ENCODE measurements around the gene ANKRD2.
"Not testable (repeated sequence)": the region's sequence is repeated elsewhere in the genome, so short reads cannot be mapped to it uniquely, and the experiment has no call there.

ANKRD2 gene

GRCh38 chr10:97575127-97575668 is 2.6 kb downstream of the ANKRD2 start:
- no peaks in the 10 kb centered on the region for H3K9me3 Mint-ChIP-seq (ENCODE audit: low read depth)
- no peak overlapping the region for H3K4me3 Mint-ChIP-seq
- no peaks in the 10 kb centered on the region for H3K4me1 Mint-ChIP-seq (ENCODE audit: low read depth)
- no peaks in the 10 kb centered on the region for H3K27me3 Mint-ChIP-seq
- H3K27ac Mint-ChIP-seq: no peak overlapping the region
- no peaks in the 10 kb centered on the region for H3K36me3 Mint-ChIP-seq

DNA sequence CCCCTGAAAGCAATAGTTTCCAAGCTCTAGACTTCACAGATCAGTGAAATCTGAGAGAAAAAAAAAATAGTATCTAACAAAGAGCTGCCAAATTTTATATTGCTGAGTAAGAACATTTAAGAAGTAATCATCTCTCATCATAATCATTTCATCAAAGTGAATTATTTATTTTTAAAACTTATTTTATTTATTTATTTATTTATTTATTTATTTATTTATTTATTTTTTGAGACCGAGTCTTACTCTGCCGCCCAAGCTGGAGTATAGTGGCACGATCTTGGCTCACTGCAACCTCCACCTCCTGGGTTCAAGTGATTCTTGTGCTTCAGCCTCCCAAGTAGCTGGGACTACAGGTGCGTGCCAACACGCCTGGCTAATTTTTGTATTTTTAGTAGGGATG is 3.9 kb downstream of the ANKRD2 start:
- not testable (repeated sequence) for H3K27ac Mint-ChIP-seq; H3K9me3 Mint-ChIP-seq (ENCODE audit: low read depth); H3K27me3 Mint-ChIP-seq

DNA sequence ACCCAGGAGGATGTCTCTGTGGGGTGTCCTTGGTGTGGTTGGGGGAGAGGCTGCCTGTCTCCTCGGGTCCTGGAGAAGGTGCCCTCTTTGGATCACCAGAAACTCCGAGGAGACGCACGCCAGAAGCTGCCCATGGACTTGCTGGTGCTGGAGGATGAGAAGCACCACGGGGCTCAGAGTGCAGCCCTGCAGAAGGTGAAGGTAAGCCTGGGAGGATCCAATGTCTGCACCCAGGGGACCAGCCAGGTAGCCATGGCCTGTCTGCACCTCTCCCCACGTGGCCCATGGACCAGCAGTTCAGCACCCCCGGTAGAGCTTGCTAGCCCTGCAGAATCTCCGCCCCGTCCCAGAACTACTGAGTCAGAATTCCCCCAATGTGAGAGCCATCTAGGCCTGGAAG is 5.1 kb downstream of the ANKRD2 start:
- Mint-ChIP-seq H3K4me3 (no peak overlapping the region), H3K36me3 (no peaks in the 10 kb centered on the region), H3K4me1 (ENCODE audit: low read depth) (no peaks in the 10 kb centered on the region), H3K27ac (no peak overlapping the region), H3K27me3 (no peaks in the 10 kb centered on the region), H3K9me3 (ENCODE audit: low read depth) (no peaks in the 10 kb centered on the region)

More for the DNA sequence above, 3.9 kb downstream of the ANKRD2 start:
- not testable (repeated sequence) for H3K4me1 Mint-ChIP-seq (ENCODE audit: low read depth); H3K4me3 Mint-ChIP-seq; H3K36me3 Mint-ChIP-seq

DNA sequence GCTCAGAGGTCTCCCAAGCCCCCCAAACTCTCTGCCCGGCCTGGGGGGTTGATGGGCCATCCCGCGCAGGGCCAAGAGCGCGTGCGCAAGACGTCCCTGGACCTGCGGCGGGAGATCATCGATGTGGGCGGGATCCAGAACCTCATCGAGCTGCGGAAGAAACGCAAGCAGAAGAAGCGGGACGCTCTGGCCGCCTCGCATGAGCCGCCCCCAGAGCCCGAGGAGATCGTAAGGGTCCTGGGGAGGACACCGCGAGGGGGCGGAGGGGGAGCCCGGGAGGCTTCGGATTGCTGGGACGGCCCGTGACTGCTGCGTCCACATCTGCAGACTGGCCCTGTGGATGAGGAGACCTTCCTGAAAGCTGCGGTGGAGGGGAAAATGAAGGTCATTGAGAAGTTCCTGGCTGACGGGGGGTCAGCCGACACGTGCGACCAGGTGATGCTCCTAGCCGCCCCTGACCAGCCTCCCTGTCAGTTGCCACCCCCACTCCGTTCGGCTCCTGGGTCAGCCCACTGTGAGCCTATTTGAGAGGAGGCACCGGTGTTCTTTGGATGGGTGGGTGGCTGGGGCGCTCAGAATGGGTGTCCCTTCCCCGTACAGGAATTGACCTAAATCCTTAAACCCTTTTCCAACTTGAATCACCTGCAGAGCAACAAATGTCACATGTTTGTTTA is 5.7 kb downstream of the ANKRD2 start:
- no peak overlapping the region for H3K27ac Mint-ChIP-seq
- H3K27me3 Mint-ChIP-seq: no peaks in the 10 kb centered on the region
- no peaks in the 10 kb centered on the region for H3K9me3 Mint-ChIP-seq (ENCODE audit: low read depth)
- no peak overlapping the region for H3K4me3 Mint-ChIP-seq
- H3K36me3 Mint-ChIP-seq: no peaks in the 10 kb centered on the region
- H3K4me1 Mint-ChIP-seq (ENCODE audit: low read depth): no peaks in the 10 kb centered on the region

DNA sequence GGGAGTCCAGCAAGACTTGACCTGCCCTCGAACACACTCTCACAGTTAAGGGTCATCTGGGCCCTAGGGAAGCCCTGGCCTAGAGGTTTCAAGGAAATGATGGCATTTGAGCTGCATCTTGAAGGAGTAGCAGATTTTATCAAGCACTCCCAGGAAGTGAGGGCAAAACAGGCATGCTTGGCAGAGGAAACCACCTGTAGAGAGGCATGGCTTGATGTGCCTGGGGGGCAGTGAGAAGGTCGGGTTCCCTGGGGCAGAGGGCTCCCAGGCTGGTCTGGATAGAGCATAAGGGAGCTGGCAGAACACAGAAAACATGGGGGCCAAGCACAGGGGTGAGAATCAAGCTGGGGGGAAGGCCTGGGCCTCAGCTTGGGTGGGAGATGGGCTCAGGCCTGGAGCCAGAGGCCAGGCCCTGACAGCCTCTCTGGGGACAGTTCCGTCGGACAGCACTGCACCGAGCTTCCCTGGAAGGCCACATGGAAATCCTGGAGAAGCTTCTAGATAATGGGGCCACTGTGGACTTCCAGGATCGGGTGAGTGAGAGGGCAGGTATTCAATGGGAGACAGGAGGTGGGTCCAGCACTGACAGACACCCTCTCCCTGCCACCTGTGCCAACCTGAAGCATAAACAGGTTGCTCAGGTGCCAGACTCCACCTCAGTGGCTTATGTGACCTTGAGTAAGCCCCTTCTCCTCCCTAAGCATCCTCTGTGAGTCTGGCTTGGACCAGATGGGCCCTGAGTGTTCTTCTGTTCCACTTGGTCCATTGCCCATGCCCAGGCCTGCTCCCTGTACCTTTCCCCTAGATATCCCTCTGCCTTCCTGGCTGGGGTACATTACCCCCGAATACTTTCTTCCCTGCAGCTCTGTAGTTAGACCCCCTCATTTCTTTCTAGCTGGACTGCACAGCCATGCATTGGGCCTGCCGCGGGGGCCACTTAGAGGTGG is 8.1 kb downstream of the ANKRD2 start:
- no peaks in the 10 kb centered on the region for H3K27me3 Mint-ChIP-seq
- no peaks in the 10 kb centered on the region for H3K36me3 Mint-ChIP-seq
- no peak overlapping the region for H3K4me3 Mint-ChIP-seq
- H3K9me3 Mint-ChIP-seq (ENCODE audit: low read depth): no peaks in the 10 kb centered on the region
- no peaks in the 10 kb centered on the region for H3K4me1 Mint-ChIP-seq (ENCODE audit: low read depth)
- no peak overlapping the region for H3K27ac Mint-ChIP-seq

DNA sequence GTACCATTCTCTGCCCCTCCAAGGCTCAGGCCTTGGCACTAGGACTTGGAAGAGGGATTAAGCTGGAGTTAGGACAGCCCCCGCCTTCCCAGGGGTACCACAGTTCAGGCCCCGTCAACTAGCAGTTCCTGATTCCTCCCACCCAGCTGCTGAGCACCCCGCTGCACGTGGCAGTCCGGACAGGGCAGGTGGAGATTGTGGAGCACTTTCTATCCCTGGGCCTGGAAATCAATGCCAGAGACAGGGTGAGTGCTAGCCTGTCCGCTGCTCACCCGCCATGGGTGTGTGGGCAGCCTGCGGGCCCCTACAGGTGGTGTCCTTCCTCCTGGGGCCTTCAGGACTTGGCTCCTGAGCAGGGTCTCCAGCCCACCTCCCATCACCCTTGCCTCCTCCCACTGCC is 9.6 kb downstream of the ANKRD2 start:
- no peak overlapping the region for H3K27ac Mint-ChIP-seq
- no peaks in the 10 kb centered on the region for H3K4me1 Mint-ChIP-seq (ENCODE audit: low read depth)
- no peaks in the 10 kb centered on the region for H3K36me3 Mint-ChIP-seq
- no peaks in the 10 kb centered on the region for H3K27me3 Mint-ChIP-seq
- no peak overlapping the region for H3K4me3 Mint-ChIP-seq
- H3K9me3 Mint-ChIP-seq (ENCODE audit: low read depth): no peaks in the 10 kb centered on the region

DNA sequence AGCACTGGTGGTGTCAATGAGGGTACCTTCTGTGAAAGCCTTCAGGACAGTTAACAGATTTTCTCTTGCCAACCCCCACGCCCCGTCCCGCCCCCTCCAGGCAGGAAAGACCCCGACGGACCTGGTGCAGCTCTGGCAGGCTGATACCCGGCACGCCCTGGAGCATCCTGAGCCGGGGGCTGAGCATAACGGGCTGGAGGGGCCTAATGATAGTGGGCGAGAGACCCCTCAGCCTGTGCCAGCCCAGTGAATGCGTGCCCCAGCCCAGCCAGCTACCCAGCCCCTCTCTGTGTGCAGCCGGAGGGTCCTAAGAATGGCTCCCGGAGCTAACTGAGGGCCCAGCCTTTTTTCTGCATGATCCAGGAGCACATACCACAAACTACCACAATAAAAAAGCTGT is 10.9 kb downstream of the ANKRD2 start:
- Mint-ChIP-seq H3K36me3 (no peaks in the 10 kb centered on the region), H3K27ac (no peak overlapping the region), H3K4me3 (no peak overlapping the region), H3K9me3 (ENCODE audit: low read depth) (no peaks in the 10 kb centered on the region), H3K27me3 (no peaks in the 10 kb centered on the region), H3K4me1 (ENCODE audit: low read depth) (no peaks in the 10 kb centered on the region)

DNA sequence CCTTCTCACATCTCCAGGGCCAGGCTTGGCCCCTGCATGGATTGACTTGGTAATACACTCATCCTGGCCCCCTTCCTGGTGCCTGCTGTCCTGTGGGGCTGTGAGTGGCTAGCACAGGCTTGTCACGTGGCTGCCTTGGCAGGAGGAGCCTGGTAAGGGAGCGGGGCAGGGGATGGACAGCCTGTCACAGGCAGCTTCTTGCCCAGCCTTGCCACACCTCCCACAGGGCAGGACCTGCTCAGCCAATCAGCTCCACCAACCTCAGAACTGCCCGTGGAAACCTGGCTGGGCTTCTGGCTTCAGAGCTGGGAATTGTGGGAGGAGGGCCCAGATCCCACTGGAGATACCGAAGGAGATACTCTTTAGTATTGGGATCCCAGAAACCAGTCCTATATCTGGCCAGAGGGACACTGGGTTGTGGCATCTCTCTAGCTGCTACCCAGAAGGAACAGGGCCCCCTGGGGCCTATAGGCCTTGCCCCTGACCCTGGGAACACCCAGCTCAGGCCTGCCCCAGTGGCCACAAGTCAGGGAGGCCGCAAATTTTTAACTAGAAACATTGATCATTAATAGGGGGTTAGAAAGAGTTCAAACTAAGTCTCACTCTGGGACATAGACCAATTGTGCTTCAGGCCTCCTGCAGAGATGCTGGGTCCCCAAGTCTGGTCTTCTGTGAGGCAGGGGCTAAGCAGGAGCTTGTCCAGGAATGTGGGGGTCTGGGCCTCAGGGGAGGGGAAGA is 11.7 kb downstream of the ANKRD2 start, which contains the start of gene HOGA1:
Gene HOGA1 (plus strand): TSS at position 330 of the 738 bp plus-strand sequence. CDS start 315 bp downstream, at position 645.
- Mint-ChIP-seq H3K4me1 (ENCODE audit: low read depth) (no peaks in the 10 kb centered on the region), H3K9me3 (ENCODE audit: low read depth) (no peaks in the 10 kb centered on the region), H3K36me3 (no peaks in the 10 kb centered on the region), H3K27ac (no peak within 1 kb of the TSS), H3K27me3 (no peaks in the 10 kb centered on the region), H3K4me3 (no peak within 1 kb of the TSS)

GRCh38 chr10:97584798-97585438 is 12.3 kb downstream of the ANKRD2 start:
- Mint-ChIP-seq H3K36me3 (no peaks in the 10 kb centered on the region), H3K4me1 (ENCODE audit: low read depth) (no peaks in the 10 kb centered on the region), H3K4me3 (no peak overlapping the region), H3K27me3 (no peaks in the 10 kb centered on the region), H3K9me3 (ENCODE audit: low read depth) (no peaks in the 10 kb centered on the region), H3K27ac (no peak overlapping the region)

DNA sequence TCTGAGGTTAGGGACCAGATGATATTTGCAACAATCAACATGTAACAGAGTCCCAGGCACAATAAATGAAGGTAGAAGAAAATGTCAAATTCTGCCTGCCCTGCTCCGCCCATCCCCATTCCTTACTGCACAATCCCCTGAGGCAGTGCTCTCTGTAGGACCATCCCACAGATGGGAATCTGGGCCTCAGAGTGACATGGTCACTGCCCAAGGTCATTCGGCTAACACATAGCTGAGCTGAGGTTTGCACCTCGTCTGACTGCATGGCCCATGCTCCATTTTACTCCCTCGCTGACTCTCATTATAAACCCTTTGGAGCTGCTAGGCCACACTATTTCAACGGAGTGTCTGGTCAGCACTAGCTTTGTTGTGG is 12.8 kb downstream of the ANKRD2 start:
- H3K36me3 Mint-ChIP-seq: no peaks in the 10 kb centered on the region
- H3K9me3 Mint-ChIP-seq (ENCODE audit: low read depth): no peaks in the 10 kb centered on the region
- H3K27ac Mint-ChIP-seq: no peak overlapping the region
- no peaks in the 10 kb centered on the region for H3K27me3 Mint-ChIP-seq
- no peaks in the 10 kb centered on the region for H3K4me1 Mint-ChIP-seq (ENCODE audit: low read depth)
- no peak overlapping the region for H3K4me3 Mint-ChIP-seq

- Mint-ChIP-seq H3K27ac (no peak overlapping the region), H3K36me3 (no peaks in the 10 kb centered on the region), H3K4me1 (ENCODE audit: low read depth) (no peaks in the 10 kb centered on the region), H3K9me3 (ENCODE audit: low read depth) (no peaks in the 10 kb centered on the region), H3K4me3 (no peak overlapping the region), H3K27me3 (no peaks in the 10 kb centered on the region)
These were observed 14.6 kb downstream of the ANKRD2 start for GRCh38 chr10:97587183-97587582.

DNA sequence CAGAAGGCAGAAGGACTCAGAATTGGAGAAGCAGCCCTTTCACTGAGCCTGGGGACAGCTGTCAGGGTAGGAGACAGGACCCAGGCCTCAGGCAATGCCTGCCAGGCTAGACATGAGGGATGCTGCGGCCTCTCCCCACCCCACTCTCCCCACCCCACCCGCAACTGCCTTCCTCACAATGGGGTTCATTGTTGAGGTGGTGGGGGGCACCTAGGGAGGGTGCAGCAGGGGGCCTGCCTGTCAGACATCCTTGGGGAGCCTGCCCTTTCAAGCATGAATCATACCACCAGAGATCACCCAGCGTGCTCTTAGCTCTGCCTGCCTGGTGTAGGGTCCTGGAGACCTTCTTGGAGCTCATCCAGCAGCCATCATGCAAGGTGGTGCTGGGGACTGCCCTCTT is 16.9 kb downstream of the ANKRD2 start, which contains the start of gene C10orf62:
Gene C10orf62 (plus strand): TSS at position 243 of the 400 bp plus-strand sequence. CDS start 177 bp downstream, outside the sequence.
- Mint-ChIP-seq H3K9me3 (ENCODE audit: low read depth) (no peaks in the 10 kb centered on the region), H3K27ac (no peak within 1 kb of the TSS), H3K36me3 (no peaks in the 10 kb centered on the region), H3K4me3 (no peak within 1 kb of the TSS), H3K4me1 (ENCODE audit: low read depth) (no peaks in the 10 kb centered on the region), H3K27me3 (no peaks in the 10 kb centered on the region)

DNA sequence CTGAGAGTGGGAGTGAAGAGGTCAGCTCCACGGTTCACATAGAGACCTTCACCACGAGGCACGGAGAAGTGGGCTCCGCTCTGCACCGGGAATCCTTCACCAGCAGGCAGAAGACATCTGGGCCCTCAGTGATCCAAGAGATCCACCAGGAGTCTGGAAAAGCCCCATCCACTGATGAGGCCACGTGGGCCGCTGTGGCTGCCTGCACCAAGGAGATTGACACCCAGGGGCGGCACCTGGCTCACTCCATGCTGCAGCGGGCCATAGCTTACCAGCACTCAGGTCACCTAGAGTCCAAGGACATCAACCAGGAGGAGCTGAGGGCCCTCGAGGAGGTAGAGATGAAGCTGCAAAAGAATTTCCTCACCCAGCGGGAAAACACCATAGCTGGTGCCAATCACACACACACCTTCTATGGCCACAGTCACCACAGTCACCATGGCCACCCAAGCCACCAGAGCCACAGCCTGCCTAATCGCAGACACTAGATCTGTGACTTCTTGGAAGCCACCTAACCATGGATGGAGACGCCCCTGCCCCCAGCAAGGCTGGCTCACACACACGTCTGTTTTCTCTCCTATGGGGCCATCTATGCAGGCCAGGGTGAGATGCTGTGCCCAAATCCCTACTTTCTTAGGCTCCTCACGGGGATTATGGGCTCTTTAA is 17.6 kb downstream of the ANKRD2 start:
- Mint-ChIP-seq H3K9me3 (ENCODE audit: low read depth) (no peaks in the 10 kb centered on the region), H3K4me1 (ENCODE audit: low read depth) (no peaks in the 10 kb centered on the region), H3K4me3 (no peak overlapping the region), H3K27ac (no peak overlapping the region), H3K36me3 (no peaks in the 10 kb centered on the region), H3K27me3 (no peaks in the 10 kb centered on the region)

Measured in activated naive CD8-positive, alpha-beta T cell (primary cell).